ENCODE results near the gene LRRC4C. TPM values are rescaled to one million over a fixed set of nuclear protein-coding genes. Genes with fewer than 3 reads are reported as not detected.

The LRRC4C gene
- total and polyA plus RNA-seq, 12 donors: 0.15 to 0.93 (median 0.40) TPM

DNA sequence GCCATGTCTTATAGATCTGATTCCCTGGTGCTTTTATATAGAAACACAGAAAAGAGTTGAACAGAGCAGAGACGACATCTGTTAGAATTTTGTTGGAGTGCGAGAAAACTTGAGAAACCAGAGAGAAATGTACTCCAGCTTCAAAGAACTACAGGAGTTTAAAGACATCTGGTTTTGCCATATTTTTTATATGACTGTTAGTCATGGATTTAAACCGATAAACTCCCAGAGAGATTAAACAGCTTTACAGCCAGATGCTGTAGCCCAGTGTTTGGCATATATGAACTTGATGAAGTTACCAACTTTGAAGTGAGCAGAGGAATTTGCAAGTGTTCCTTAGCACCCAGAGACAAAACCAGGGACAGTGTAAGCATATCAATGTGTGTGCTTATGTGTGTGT, 1083.1 kb downstream of the LRRC4C start:
- Histone ChIP-seq H3K36me3 (no peaks in the 10 kb centered on the region), H3K9me3 (no peaks in the 10 kb centered on the region), H3K27ac (no peak overlapping the region), H3K27me3 (no peaks in the 10 kb centered on the region), H3K4me1 (no peaks in the 10 kb centered on the region), H3K4me3 (no peak overlapping the region)
- TF ChIP-seq, protein P1, sequence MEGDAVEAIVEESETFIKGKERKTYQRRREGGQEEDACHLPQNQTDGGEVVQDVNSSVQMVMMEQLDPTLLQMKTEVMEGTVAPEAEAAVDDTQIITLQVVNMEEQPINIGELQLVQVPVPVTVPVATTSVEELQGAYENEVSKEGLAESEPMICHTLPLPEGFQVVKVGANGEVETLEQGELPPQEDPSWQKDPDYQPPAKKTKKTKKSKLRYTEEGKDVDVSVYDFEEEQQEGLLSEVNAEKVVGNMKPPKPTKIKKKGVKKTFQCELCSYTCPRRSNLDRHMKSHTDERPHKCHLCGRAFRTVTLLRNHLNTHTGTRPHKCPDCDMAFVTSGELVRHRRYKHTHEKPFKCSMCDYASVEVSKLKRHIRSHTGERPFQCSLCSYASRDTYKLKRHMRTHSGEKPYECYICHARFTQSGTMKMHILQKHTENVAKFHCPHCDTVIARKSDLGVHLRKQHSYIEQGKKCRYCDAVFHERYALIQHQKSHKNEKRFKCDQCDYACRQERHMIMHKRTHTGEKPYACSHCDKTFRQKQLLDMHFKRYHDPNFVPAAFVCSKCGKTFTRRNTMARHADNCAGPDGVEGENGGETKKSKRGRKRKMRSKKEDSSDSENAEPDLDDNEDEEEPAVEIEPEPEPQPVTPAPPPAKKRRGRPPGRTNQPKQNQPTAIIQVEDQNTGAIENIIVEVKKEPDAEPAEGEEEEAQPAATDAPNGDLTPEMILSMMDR (IDR thresholded peaks at IDR 0.05): no peak
- intact Hi-C loops (cut with DNase I): no loop called here
- DNase-seq (no peak), ATAC-seq (no peak)
- WGBS, 2 donors: 81 to 87% methylated on average over 3 of the region's 3 CpGs

GRCh38 chr11:40370821-40371616, 1088.4 kb downstream of the LRRC4C start:
- DNase-seq (no peak), ATAC-seq (no peak)
- WGBS, 2 donors: 82 to 83% methylated on average over 5 of the region's 5 CpGs
- Histone ChIP-seq H3K27me3 (no peaks in the 10 kb centered on the region), H3K36me3 (no peaks in the 10 kb centered on the region), H3K27ac (no peak overlapping the region), H3K4me1 (no peaks in the 10 kb centered on the region), H3K9me3 (no peaks in the 10 kb centered on the region), H3K4me3 (no peak overlapping the region)
- intact Hi-C loops (cut with DNase I): no loop called here
- TF ChIP-seq, protein P1 (IDR thresholded peaks at IDR 0.05): no peak

DNA sequence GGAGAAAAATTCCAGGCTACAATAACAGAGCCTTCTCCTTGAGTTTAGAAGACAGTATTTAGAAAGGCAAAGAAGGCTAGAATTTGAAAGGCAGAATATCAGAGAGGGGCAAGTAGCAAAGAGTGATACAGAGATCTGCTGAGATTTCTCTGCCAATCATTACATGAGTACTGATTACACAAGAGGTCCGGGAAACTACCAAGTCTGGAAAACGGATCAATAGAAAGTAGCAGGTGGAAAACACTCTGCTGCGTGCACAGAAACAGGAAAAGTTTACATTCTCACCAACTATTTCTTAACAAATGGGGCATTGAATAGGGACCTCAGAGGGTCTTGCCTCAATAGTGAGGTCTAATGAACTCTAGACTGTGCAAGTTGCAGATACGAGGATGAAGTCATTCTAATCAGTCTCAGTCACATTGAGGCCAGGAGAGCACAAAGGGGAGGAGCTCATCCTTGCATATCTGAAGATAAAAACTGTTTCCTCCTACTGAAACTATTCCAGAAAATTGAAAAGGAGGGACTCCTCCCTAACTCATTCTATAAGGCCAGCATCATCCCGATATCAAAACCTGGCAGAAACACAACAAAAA, 1099.2 kb downstream of the LRRC4C start:
- 47 to 59% methylated on average over 5 of the region's 5 CpGs for WGBS, 2 donors
- H3K4me1 ChIP-seq: no peaks in the 10 kb centered on the region
- no peak overlapping the region for H3K4me3 ChIP-seq
- H3K36me3 ChIP-seq: no peaks in the 10 kb centered on the region
- peaks cover 0 to 4% (median 0%) of the 10 kb centered on the region in 7 donors for H3K27me3 ChIP-seq
- ATAC-seq (no peak), DNase-seq (no peak)
- no peak overlapping the region for H3K27ac ChIP-seq
- intact Hi-C loops (cut with DNase I): no loop called here
- TF ChIP-seq, protein P1 (IDR thresholded peaks at IDR 0.05): no peak
- peaks cover 0 to 21% (median 4%) of the 10 kb centered on the region in 11 donors for H3K9me3 ChIP-seq

- no peak overlapping the region for H3K27ac ChIP-seq
- H3K4me1 ChIP-seq: no peaks in the 10 kb centered on the region
- 91 to 96% methylated on average over 4 of the region's 4 CpGs for WGBS, 2 donors
- intact Hi-C loops (cut with DNase I): no loop called here
- H3K4me3 ChIP-seq: no peak overlapping the region
- peaks cover 0 to 21% (median 0%) of the 10 kb centered on the region in 11 donors for H3K9me3 ChIP-seq
- TF ChIP-seq, protein P1 (IDR thresholded peaks at IDR 0.05): no peak
- H3K27me3 ChIP-seq: peaks cover 0 to 4% (median 0%) of the 10 kb centered on the region in 7 donors
- ATAC-seq: no peak
- DNase-seq: no peak
- H3K36me3 ChIP-seq: no peaks in the 10 kb centered on the region
Observed at GRCh38 chr11:40354121-40354520, 1105.3 kb downstream of the LRRC4C start.
